K562 (cell line): ENCODE data around the gene GPNMB. TPM values are rescaled to one million over a fixed set of nuclear protein-coding genes. Genes with fewer than 3 reads are reported as not detected.
A peak's percentile ranks its signal among the peaks of the same experiment; 100 is the strongest.

ENCODE experiments used
- AFF1 ChIP-seq, 2 experiments: fragments of 450-650 bp; IDR thresholded peaks; 2 replicates each; pipeline ENCODE4 v1.6.1; 2018; ENCODE audit warnings: mild to moderate bottlenecking in 2 of 2, low read depth in 1 of 2; ENCODE audit not compliant: partially characterized antibody in 2 of 2
- ARID4B ChIP-seq: sonication (generic); formaldehyde crosslinking; IDR thresholded peaks from 2 replicates; pipeline ENCODE4 v1.8.0; 2022; ENCODE audit warnings: mild to moderate bottlenecking, missing genetic modification reagents
- CBX8 ChIP-seq: fragments of 200-600 bp; sonication (generic); IDR thresholded peaks from 2 replicates; pipeline ENCODE4 v1.6.1; 2012; ENCODE audit warnings: borderline replicate concordance, mixed run types, low read depth, mild to moderate bottlenecking, moderate library complexity, mixed read lengths, low read length, control low read depth, inconsistent platforms; ENCODE audit not compliant: poor library complexity, severe bottlenecking; ENCODE audit errors: extremely low read depth
- EZH2 ChIP-seq: IDR thresholded peaks from 2 replicates; pipeline ENCODE4 v1.6.1; 2012; ENCODE audit warnings: low read depth, mild to moderate bottlenecking, inconsistent platforms, low read length, borderline replicate concordance
- FOS ChIP-seq: IDR thresholded peaks from 3 replicates; pipeline ENCODE4 v1.6.1; 2011; ENCODE audit not compliant: insufficient read length; ENCODE audit errors: extremely low read depth
- FUS ChIP-seq: fragments of 200-400 bp; formaldehyde crosslinking; optimal IDR thresholded peaks from 2 replicates; pipeline ENCODE3; 2017; ENCODE audit warnings: low read depth, low read length
- JUNB ChIP-seq: fragments of 450-650 bp; formaldehyde crosslinking; conservative IDR thresholded peaks from 2 replicates; pipeline ENCODE4 v1.4.0; 2020; ENCODE audit warnings: mild to moderate bottlenecking
- KDM4B ChIP-seq, 2 experiments: fragments of 450-650 bp in 1 of 2; sonication (generic) in 1 of 2; IDR thresholded peaks; 2 replicates each; pipeline ENCODE4 v1.6.1; 2016 to 2017; ENCODE audit warnings: borderline replicate concordance in 2 of 2, antibody characterized with exemption in 1 of 2, low read depth in 1 of 2, mild to moderate bottlenecking in 1 of 2
- KLF6 ChIP-seq: fragments of 250-450 bp; sonication (Bioruptor Pico); IDR thresholded peaks from 2 replicates; pipeline ENCODE4 v1.4.0; 2020; ENCODE audit warnings: mild to moderate bottlenecking, moderate library complexity, borderline replicate concordance
- L3MBTL2 ChIP-seq: fragments of 450-650 bp; IDR thresholded peaks from 2 replicates; pipeline ENCODE4 v1.6.1; 2016; ENCODE audit warnings: mild to moderate bottlenecking, moderate library complexity
- NFXL1 ChIP-seq: fragments of 450-650 bp; formaldehyde crosslinking; IDR thresholded peaks from 2 replicates; pipeline ENCODE4 v1.4.0; 2021; ENCODE audit warnings: mild to moderate bottlenecking
- PRDM10 ChIP-seq: fragments of 450-650 bp; IDR thresholded peaks from 2 replicates; pipeline ENCODE4 v1.6.1; 2018; ENCODE audit not compliant: partially characterized antibody
- ZNF134 ChIP-seq: fragments of 250-450 bp; sonication (Bioruptor Pico); conservative IDR thresholded peaks from 2 replicates; pipeline ENCODE4 v1.4.0; 2020
- polyA plus RNA-seq, 8 experiments: library from polyadenylated mRNA; depleted of rRNA in 4 of 8; stranded (reverse) in 5 of 8; unstranded in 3 of 8; fragments of >200 nt; fragmentation: Nextera tagmentation in 2 of 8; fragmentation: Illumina TruSeq in 1 of 8; extraction: Ambion mirVana in 2 of 8; extraction: Trizol in 1 of 8; gene quantifications; 2 replicates each; pipeline versions ENCODE4 v1.2.1 to v1.2.3, GENCODE V29; 2011 to 2014; ENCODE audit warnings: inconsistent platforms in 1 of 8, missing spikeins in 1 of 8
- total RNA-seq, 7 experiments: library from RNA; depleted of rRNA in 6 of 7; stranded (reverse); fragments of >200 nt in 6 of 7; fragmentation: Illumina TruSeq in 2 of 7; extraction: Trizol in 2 of 7; gene quantifications; 2 replicates each; pipeline versions ENCODE4 v1.2.1 to v1.2.3, GENCODE V29; 2011 to 2021; ENCODE audit warnings: low replicate concordance in 1 of 7

GPNMB gene
- total and polyA plus RNA-seq, 9 of the 15 experiments (the other 6 are each of a cell fraction or from before 2014, with no cell fraction given): 0.15 to 0.72 (median 0.33) TPM

- no peak for TF ChIP-seq FOS
- TF ChIP-seq CBX8: no peak
- TF ChIP-seq FUS: no peak
- no peak for TF ChIP-seq JUNB
- no peak for TF ChIP-seq NFXL1 (CRISPR knock-in tag)
- TF ChIP-seq PRDM10: no peak
- peak; percentile 65 for TF ChIP-seq L3MBTL2
- peak; percentile 87 for TF ChIP-seq ARID4B (CRISPR knock-in tag)
- peak; percentile 38; the same call in 1 of the 2 replicates for TF ChIP-seq KLF6 (CRISPR knock-in tag)
- TF ChIP-seq AFF1 (IDR thresholded peaks at IDR 0.05; ENCODE audit: low read depth in 1 of 2, partially characterized antibody in 2 of 2): no peak
- TF ChIP-seq KDM4B (IDR thresholded peaks at IDR 0.05; ENCODE audit: borderline replicate concordance in 2 of 2, low read depth in 1 of 2): peak in 1 of 2 experiments; percentile 31; a peak in 1 of 4 replicates
- TF ChIP-seq EZH2: no peak
- 0 out of 2 replicates have a peak, but pooled peaks have one; percentile 12 for TF ChIP-seq ZNF134 (CRISPR knock-in tag)
Measured at GRCh38 chr7:23298885-23299769, 52.6 kb downstream of the GPNMB start, which contains the start of gene MALSU1 (continued).
